GM19467 (cell line): ENCODE results near the gene NRK.
"Not testable (repeated sequence)": the region's sequence is repeated elsewhere in the genome, so short reads cannot be mapped to it uniquely, and the experiment has no call there.

Experiments used
- ATAC-seq: cut with Tn5 transposase; IDR thresholded peaks from one replicate; pipeline ENCODE4 v1.9.1; 2021; ENCODE audit warnings: mild to moderate bottlenecking, moderate library complexity; ENCODE audit not compliant: unreplicated experiment

NRK gene

GRCh38 chrX:105822138-105823091 lies at the start of gene NRK:
Gene NRK (plus strand): TSS chrX:105822539. CDS start chrX:105822846, 307 bp downstream.
- ATAC-seq: no peak

GRCh38 chrX:105773801-105774200 lies 48.5 kb upstream of the NRK start:
- ATAC-seq: no peak

GRCh38 chrX:105775679-105776078 lies 46.7 kb upstream of the NRK start:
- no peak for ATAC-seq

GRCh38 chrX:105781804-105782203 lies 40.5 kb upstream of the NRK start:
- no peak for ATAC-seq

GRCh38 chrX:105796877-105797276 lies 25.5 kb upstream of the NRK start:
- not testable (repeated sequence) for ATAC-seq

GRCh38 chrX:105803891-105804290 lies 18.4 kb upstream of the NRK start:
- ATAC-seq: no peak

GRCh38 chrX:105805655-105806054 lies 16.7 kb upstream of the NRK start:
- not testable (repeated sequence) for ATAC-seq

GRCh38 chrX:105816517-105816916 lies 5.8 kb upstream of the NRK start:
- no peak for ATAC-seq

GRCh38 chrX:105820247-105820646 lies 2.1 kb upstream of the NRK start:
- no peak for ATAC-seq

GRCh38 chrX:105821471-105822121 lies 743 bp upstream of the NRK start:
- no peak for ATAC-seq

GRCh38 chrX:105823092-105823455 lies 735 bp downstream of the NRK start:
- no peak for ATAC-seq

- no peak for ATAC-seq
Measured at GRCh38 chrX:105829011-105829410, 6.7 kb downstream of the NRK start.

GRCh38 chrX:105837232-105837631 lies 14.9 kb downstream of the NRK start:
- no peak for ATAC-seq

GRCh38 chrX:105845631-105846030 lies 23.3 kb downstream of the NRK start:
- no peak for ATAC-seq

GRCh38 chrX:105850100-105850499 lies 27.8 kb downstream of the NRK start:
- ATAC-seq: not testable (repeated sequence)

- no peak for ATAC-seq
Measured at GRCh38 chrX:105865709-105866108, 43.4 kb downstream of the NRK start.

GRCh38 chrX:105869701-105870100 lies 47.4 kb downstream of the NRK start:
- no peak for ATAC-seq

GRCh38 chrX:105870445-105870844 lies 48.1 kb downstream of the NRK start:
- ATAC-seq: no peak

GRCh38 chrX:105872941-105873340 lies 50.6 kb downstream of the NRK start:
- ATAC-seq: no peak

GRCh38 chrX:105874790-105875189 lies 52.5 kb downstream of the NRK start:
- no peak for ATAC-seq

GRCh38 chrX:105876658-105877057 lies 54.3 kb downstream of the NRK start:
- ATAC-seq: no peak

- ATAC-seq: no peak
Measured at GRCh38 chrX:105880491-105880890, 58.2 kb downstream of the NRK start.
